ENCODE data around the gene CAV1. TPM values are rescaled to one million over a fixed set of nuclear protein-coding genes. Genes with fewer than 3 reads are reported as not detected.
"Not testable (repeated sequence)": the region's sequence is repeated elsewhere in the genome, so short reads cannot be mapped to it uniquely, and the experiment has no call there.

CAV1 gene
- total RNA-seq, 1 experiment from 2014 or later = 154 TPM

GRCh38 chr7:116578526-116578925, 53.7 kb downstream of the CAV1 start:
- Histone ChIP-seq H3K9me3 (replicated peaks) (no peaks in the 10 kb centered on the region), H3K27ac (no peak overlapping the region), H3K4me1 (replicated peaks) (peaks cover 53% of the 10 kb centered on the region), H3K36me3 (no peaks in the 10 kb centered on the region), H3K4me3 (no peak overlapping the region), H3K27me3 (replicated peaks) (no peaks in the 10 kb centered on the region)
- no peak for DNase-seq (ENCODE audit: low read depth in 1 of 2, low spot score in 2 of 2)

GRCh38 chr7:116579322-116579721, 54.5 kb downstream of the CAV1 start:
- Histone ChIP-seq H3K9me3 (replicated peaks) (no peaks in the 10 kb centered on the region), H3K27me3 (replicated peaks) (no peaks in the 10 kb centered on the region), H3K36me3 (no peaks in the 10 kb centered on the region), H3K4me1 (replicated peaks) (peaks cover 52% of the 10 kb centered on the region), H3K4me3 (no peak overlapping the region), H3K27ac (no peak overlapping the region)
- no peak for DNase-seq (ENCODE audit: low read depth in 1 of 2, low spot score in 2 of 2)

GRCh38 chr7:116579835-116580234, 55.0 kb downstream of the CAV1 start:
- Histone ChIP-seq H3K4me3 (no peak overlapping the region), H3K36me3 (no peaks in the 10 kb centered on the region), H3K9me3 (replicated peaks) (no peaks in the 10 kb centered on the region), H3K27me3 (replicated peaks) (no peaks in the 10 kb centered on the region), H3K4me1 (replicated peaks) (peaks cover 52% of the 10 kb centered on the region), H3K27ac (no peak overlapping the region)
- no peak for DNase-seq (ENCODE audit: low read depth in 1 of 2, low spot score in 2 of 2)

GRCh38 chr7:116582164-116582732, 57.4 kb downstream of the CAV1 start:
- no peaks in the 10 kb centered on the region for H3K9me3 ChIP-seq (replicated peaks)
- no peak overlapping the region for H3K4me3 ChIP-seq
- H3K27me3 ChIP-seq (replicated peaks) = no peaks in the 10 kb centered on the region
- DNase-seq (ENCODE audit: low read depth in 1 of 2, low spot score in 2 of 2) = peak in 1 of 2 experiments; percentile 36
- peaks cover 37% of the 10 kb centered on the region for H3K4me1 ChIP-seq (replicated peaks)
- peak overlapping the region; percentile 74 for H3K27ac ChIP-seq
- no peaks in the 10 kb centered on the region for H3K36me3 ChIP-seq

- no peaks in the 10 kb centered on the region for H3K9me3 ChIP-seq (replicated peaks)
- peak; percentile 65 to 73 for DNase-seq (ENCODE audit: low read depth in 1 of 2, low spot score in 2 of 2)
- no peaks in the 10 kb centered on the region for H3K27me3 ChIP-seq (replicated peaks)
- no peak overlapping the region for H3K4me3 ChIP-seq
- peaks cover 34% of the 10 kb centered on the region for H3K4me1 ChIP-seq (replicated peaks)
- H3K27ac ChIP-seq = peak overlapping the region; percentile 74
- H3K36me3 ChIP-seq = no peaks in the 10 kb centered on the region
Observed at GRCh38 chr7:116582806-116583444, 58.1 kb downstream of the CAV1 start.

GRCh38 chr7:116583653-116584052, 58.8 kb downstream of the CAV1 start:
- no peaks in the 10 kb centered on the region for H3K9me3 ChIP-seq (replicated peaks)
- peak in 1 of 2 experiments; percentile 9 for DNase-seq (ENCODE audit: low read depth in 1 of 2, low spot score in 2 of 2)
- no peak overlapping the region for H3K4me3 ChIP-seq
- H3K27me3 ChIP-seq (replicated peaks) = no peaks in the 10 kb centered on the region
- H3K36me3 ChIP-seq = no peaks in the 10 kb centered on the region
- peak overlapping the region; percentile 74 for H3K27ac ChIP-seq
- peaks cover 34% of the 10 kb centered on the region for H3K4me1 ChIP-seq (replicated peaks)

GRCh38 chr7:116584721-116585120, 59.9 kb downstream of the CAV1 start:
- Histone ChIP-seq H3K4me3 (no peak overlapping the region), H3K4me1 (replicated peaks) (peaks cover 37% of the 10 kb centered on the region), H3K27ac (no peak overlapping the region), H3K36me3 (no peaks in the 10 kb centered on the region), H3K9me3 (replicated peaks) (no peaks in the 10 kb centered on the region), H3K27me3 (replicated peaks) (no peaks in the 10 kb centered on the region)
- no peak for DNase-seq (ENCODE audit: low read depth in 1 of 2, low spot score in 2 of 2)

GRCh38 chr7:116585392-116585791, 60.6 kb downstream of the CAV1 start:
- H3K4me1 ChIP-seq (replicated peaks) = peaks cover 37% of the 10 kb centered on the region

GRCh38 chr7:116585967-116586366, 61.1 kb downstream of the CAV1 start:
- H3K27ac ChIP-seq = no peak overlapping the region
- no peaks in the 10 kb centered on the region for H3K9me3 ChIP-seq (replicated peaks)
- no peak overlapping the region for H3K4me3 ChIP-seq
- peaks cover 37% of the 10 kb centered on the region for H3K4me1 ChIP-seq (replicated peaks)
- H3K27me3 ChIP-seq (replicated peaks) = no peaks in the 10 kb centered on the region
- DNase-seq (ENCODE audit: low read depth in 1 of 2, low spot score in 2 of 2) = no peak
- no peaks in the 10 kb centered on the region for H3K36me3 ChIP-seq

More at GRCh38 chr7:116585392-116585791, 60.6 kb downstream of the CAV1 start:
- Histone ChIP-seq H3K9me3 (replicated peaks) (no peaks in the 10 kb centered on the region), H3K27me3 (replicated peaks) (no peaks in the 10 kb centered on the region), H3K4me3 (no peak overlapping the region), H3K36me3 (no peaks in the 10 kb centered on the region), H3K27ac (no peak overlapping the region)
- DNase-seq (ENCODE audit: low read depth in 1 of 2, low spot score in 2 of 2) = no peak

- not testable (repeated sequence) for H3K27me3 ChIP-seq (replicated peaks); H3K4me3 ChIP-seq; DNase-seq (ENCODE audit: low read depth in 1 of 2, low spot score in 2 of 2); H3K9me3 ChIP-seq (replicated peaks); H3K36me3 ChIP-seq; H3K27ac ChIP-seq
- H3K4me1 ChIP-seq (replicated peaks) = peaks cover 32% of the 10 kb centered on the region
Observed at GRCh38 chr7:116587200-116587599, 62.4 kb downstream of the CAV1 start.

- Histone ChIP-seq H3K4me3 (no peak overlapping the region), H3K27me3 (replicated peaks) (no peaks in the 10 kb centered on the region), H3K36me3 (no peaks in the 10 kb centered on the region), H3K27ac (peak overlapping the region; percentile 28), H3K9me3 (replicated peaks) (no peaks in the 10 kb centered on the region), H3K4me1 (replicated peaks) (peaks cover 22% of the 10 kb centered on the region)
- DNase-seq (ENCODE audit: low read depth in 1 of 2, low spot score in 2 of 2) = peak; percentile 60 to 64
Observed at GRCh38 chr7:116588225-116588624, 63.4 kb downstream of the CAV1 start.

GRCh38 chr7:116588641-116589594, 64.1 kb downstream of the CAV1 start:
- Histone ChIP-seq H3K4me1 (replicated peaks) (peaks cover 15% of the 10 kb centered on the region), H3K36me3 (no peaks in the 10 kb centered on the region), H3K27me3 (replicated peaks) (no peaks in the 10 kb centered on the region), H3K27ac (peak overlapping the region; percentile 28), H3K4me3 (no peak overlapping the region), H3K9me3 (replicated peaks) (no peaks in the 10 kb centered on the region)
- peak in 1 of 2 experiments; percentile 62 for DNase-seq (ENCODE audit: low read depth in 1 of 2, low spot score in 2 of 2)

GRCh38 chr7:116591202-116592040, 66.6 kb downstream of the CAV1 start:
- H3K4me3 ChIP-seq = no peak overlapping the region
- no peaks in the 10 kb centered on the region for H3K36me3 ChIP-seq
- peaks cover 13% of the 10 kb centered on the region for H3K4me1 ChIP-seq (replicated peaks)
- DNase-seq (ENCODE audit: low read depth in 1 of 2, low spot score in 2 of 2) = no peak
- no peaks in the 10 kb centered on the region for H3K9me3 ChIP-seq (replicated peaks)
- H3K27me3 ChIP-seq (replicated peaks) = no peaks in the 10 kb centered on the region
- no peak overlapping the region for H3K27ac ChIP-seq
